Liver (tissue), 9 donors: ENCODE data around the gene DPP9. TPM values are rescaled to one million over a fixed set of nuclear protein-coding genes. Genes with fewer than 3 reads are reported as not detected.
A peak's percentile ranks its signal among the peaks of the same experiment; 100 is the strongest.

ENCODE experiments used
- DNase-seq: peaks from one replicate; pipeline ENCODE4 v3.0.0-alpha.2; 2017; ENCODE audit warnings: low spot score
- H3K27ac ChIP-seq, 2 donors: one replicate each; pipeline ENCODE4 v1.7.0; 2013; ENCODE audit warnings: inconsistent platforms in 2 of 2, low read length in 2 of 2, control low read depth in 1 of 2, low read depth in 1 of 2, mild to moderate bottlenecking in 1 of 2
- H3K27me3 ChIP-seq, 4 donors: one replicate each; pipeline versions ENCODE4 v1.6.1 to v1.7.0; 2013; ENCODE audit warnings: low read length in 3 of 4, inconsistent platforms in 1 of 4, mild to moderate bottlenecking in 1 of 4, moderate library complexity in 1 of 4; ENCODE audit not compliant: control insufficient read depth in 4 of 4, insufficient read depth in 4 of 4
- H3K36me3 ChIP-seq, 4 donors: one replicate each; pipeline versions ENCODE4 v1.6.1 to v1.7.0; 2013; ENCODE audit warnings: low read length in 3 of 4, mild to moderate bottlenecking in 3 of 4, low read depth in 1 of 4, moderate library complexity in 1 of 4; ENCODE audit not compliant: control insufficient read depth in 4 of 4, insufficient read depth in 3 of 4
- H3K4me1 ChIP-seq, 4 donors: one replicate each; pipeline versions ENCODE4 v1.6.1 to v1.7.0; 2013; ENCODE audit warnings: low read length in 3 of 4, mild to moderate bottlenecking in 3 of 4, moderate library complexity in 1 of 4; ENCODE audit not compliant: control insufficient read depth in 4 of 4, insufficient read depth in 4 of 4
- H3K4me3 ChIP-seq, 3 donors: one replicate each; pipeline versions ENCODE4 v1.6.1 to v1.7.0; 2013; ENCODE audit warnings: low read length in 3 of 3, control low read depth in 1 of 3, low read depth in 1 of 3, mild to moderate bottlenecking in 1 of 3
- H3K9ac ChIP-seq, 2 donors: one replicate each; pipeline ENCODE4 v1.7.0; 2013; ENCODE audit warnings: low read length in 2 of 2, mild to moderate bottlenecking in 2 of 2, moderate library complexity in 2 of 2, control low read depth in 1 of 2, low read depth in 1 of 2
- H3K9me3 ChIP-seq, 4 donors: one replicate each; pipeline versions ENCODE4 v1.6.1 to v1.7.0; 2013; ENCODE audit warnings: low read length in 3 of 4; ENCODE audit not compliant: control insufficient read depth in 4 of 4
- CTCF ChIP-seq: fragments of 150-350 bp; IDR thresholded peaks from 2 replicates; pipeline ENCODE4 v1.5.1; 2017; ENCODE audit warnings: improper control_type of control experiment, low read depth, low read length; ENCODE audit not compliant: missing input control
- EGR1 ChIP-seq, 2 donors: IDR thresholded peaks; 2 replicates each; pipeline ENCODE4 v1.6.1; 2016 to 2018; ENCODE audit warnings: antibody characterized with exemption in 2 of 2, low read depth in 2 of 2
- FOXA1 ChIP-seq: IDR thresholded peaks from 2 replicates; pipeline ENCODE4 v1.6.1; 2016; ENCODE audit warnings: antibody characterized with exemption
- FOXA2 ChIP-seq: IDR thresholded peaks from 2 replicates; pipeline ENCODE4 v1.6.1; 2016; ENCODE audit warnings: antibody characterized with exemption
- HNF4A ChIP-seq, 2 donors: conservative IDR thresholded peaks; 2 replicates each; pipeline ENCODE4 v1.6.1; 2016; ENCODE audit warnings: antibody characterized with exemption in 2 of 2, mild to moderate bottlenecking in 2 of 2
- HNF4G ChIP-seq: IDR thresholded peaks from 2 replicates; pipeline ENCODE4 v1.6.1; 2016; ENCODE audit warnings: antibody characterized with exemption
- JUND ChIP-seq, 2 donors: IDR thresholded peaks; 2 replicates each; pipeline ENCODE4 v1.6.1; 2016; ENCODE audit warnings: antibody characterized with exemption in 2 of 2
- MAX ChIP-seq: IDR thresholded peaks from 2 replicates; pipeline ENCODE4 v1.6.1; 2016; ENCODE audit warnings: antibody characterized with exemption
- NR2F2 ChIP-seq: IDR thresholded peaks from 2 replicates; pipeline ENCODE4 v1.6.1; 2016; ENCODE audit warnings: antibody characterized with exemption
- RAD21 ChIP-seq, 2 donors: IDR thresholded peaks; 2 replicates each; pipeline ENCODE4 v1.6.1; 2016; ENCODE audit warnings: antibody characterized with exemption in 2 of 2, mild to moderate bottlenecking in 2 of 2
- REST ChIP-seq: IDR thresholded peaks from 2 replicates; pipeline ENCODE4 v1.6.1; 2016; ENCODE audit warnings: antibody characterized with exemption, mild to moderate bottlenecking
- SP1 ChIP-seq: IDR thresholded peaks from 2 replicates; pipeline ENCODE4 v1.6.1; 2018; ENCODE audit warnings: antibody characterized with exemption, mild to moderate bottlenecking
- TAF1 ChIP-seq: conservative IDR thresholded peaks from 2 replicates; pipeline ENCODE4 v1.6.1; 2016; ENCODE audit warnings: antibody characterized with exemption, mild to moderate bottlenecking
- YY1 ChIP-seq: IDR thresholded peaks from 2 replicates; pipeline ENCODE4 v1.6.1; 2016; ENCODE audit warnings: antibody characterized with exemption, mild to moderate bottlenecking
- ZBTB33 ChIP-seq: IDR thresholded peaks from 2 replicates; pipeline ENCODE4 v1.6.1; 2016; ENCODE audit warnings: antibody characterized with exemption
- WGBS: extraction: QIAGEN DNeasy Blood & Tissue Kit; methylation state at CpG from one replicate; pipeline ENCODE4 v1.1.7; 2013; 5-methylcytosine and 5-hydroxymethylcytosine counted together
- polyA plus RNA-seq, 2 donors: library from polyadenylated mRNA; stranded (reverse) in 1 of 2; unstranded in 1 of 2; fragments of 200-250 nt in 1 of 2; fragments of >200 nt in 1 of 2; fragmentation: Nextera tagmentation in 1 of 2; extraction: Ambion mirVana in 1 of 2; gene quantifications; one replicate each; pipeline versions ENCODE4 v1.2.1 to v1.2.3, GENCODE V29; 2013 to 2015
- total RNA-seq, 2 donors: library from RNA; depleted of rRNA; stranded (reverse); fragments of >200 nt; gene quantifications; one replicate each; pipeline ENCODE4 v1.2.3, GENCODE V29; 2014
- donor health status: healthy.
- donor health status: healthy.
- donor health status: healthy.
- donor health status: healthy.
- donor health status: healthy.

Gene DPP9
- total and polyA plus RNA-seq, 4 donors = 20.5 to 74.5 (median 40.3) TPM

- TF ChIP-seq REST = no peak
Measured at GRCh38 chr19:4728871-4729270, 5.2 kb upstream of the DPP9 start (continued).

GRCh38 chr19:4722671-4723594 lies 709 bp downstream of the DPP9 start:
- WGBS = 1% methylated on average over 28 of the region's 28 CpGs
- Histone ChIP-seq H3K4me3 (peak overlapping the region; percentile 87 to 98 (median 96)), H3K9ac (peak overlapping the region; percentile 73 to 90), H3K9me3 (no peaks in the 10 kb centered on the region), H3K4me1 (peaks cover 4 to 47% (median 46%) of the 10 kb centered on the region in 4 donors), H3K36me3 (peaks cover 6 to 17% (median 11%) of the 10 kb centered on the region in 4 donors), H3K27me3 (no peaks in the 10 kb centered on the region), H3K27ac (peak overlapping the region; percentile 83 to 93)
- TF ChIP-seq MAX (no peak), YY1 (peak; percentile 54), TAF1 (peak; percentile 31), EGR1 (IDR thresholded peaks at IDR 0.05; ENCODE audit: low read depth in 2 of 2) (no peak), CTCF (no peak), SP1 (peak; percentile 18), HNF4A (conservative IDR thresholded peaks at IDR 0.05) (peak in 1 of 2 donors; percentile 3), RAD21 (IDR thresholded peaks at IDR 0.05) (peak in 1 of 2 donors; percentile 26)
- no peak for DNase-seq

GRCh38 chr19:4721196-4721595 lies 2.4 kb downstream of the DPP9 start:
- no peak for TF ChIP-seq FOXA1
- TF ChIP-seq EGR1 (IDR thresholded peaks at IDR 0.05; ENCODE audit: low read depth in 2 of 2) = no peak
- TF ChIP-seq REST = no peak
- no peak for TF ChIP-seq JUND (IDR thresholded peaks at IDR 0.05)
- TF ChIP-seq HNF4G = no peak
- TF ChIP-seq ZBTB33 = no peak
- no peak for TF ChIP-seq YY1
- TF ChIP-seq FOXA2 = no peak
- TF ChIP-seq NR2F2 = no peak
- Histone ChIP-seq H3K9ac (no peak overlapping the region), H3K27me3 (no peaks in the 10 kb centered on the region), H3K27ac (peak overlapping the region in 1 of 2 donors; percentile 25), H3K4me3 (no peak overlapping the region), H3K4me1 (peaks cover 4 to 64% (median 61%) of the 10 kb centered on the region in 4 donors), H3K36me3 (peaks cover 6 to 19% (median 15%) of the 10 kb centered on the region in 4 donors), H3K9me3 (no peaks in the 10 kb centered on the region)
- WGBS = 87% methylated on average over 6 of the region's 6 CpGs
- no peak for DNase-seq
